Pancreas (tissue), 10 donors: ENCODE results near the gene NSMCE3. TPM values are rescaled to one million over a fixed set of nuclear protein-coding genes. Genes with fewer than 3 reads are reported as not detected.

Experiments
- ATAC-seq, 4 donors: fragments of 200-7000 bp; cut with Tn5 transposase; one replicate each; pipeline versions ENCODE4 v1.8.0 to v1.9.1; 2020; ENCODE audit warnings: mild to moderate bottlenecking in 4 of 4, moderate library complexity in 4 of 4
- DNase-seq, 6 donors: peaks; one replicate each; pipeline ENCODE4 v3.0.0-alpha.2; 2020
- FAIRE-seq: peaks from 2 replicates; lab custom pipeline; 2012; peaks lifted over from hg19 to GRCh38; lab: Jason Lieb, UNC
- H3K27ac ChIP-seq, 4 donors: fragments of 200-600 bp; sonication (generic); 1 replicate in 3 of 4; 2 replicates in 1 of 4; pipeline versions ENCODE4 v1.5.0 to v1.8.0; 2020
- H3K27me3 ChIP-seq, 4 donors: fragments of 200-600 bp; one replicate each; pipeline ENCODE4 v1.8.0; 2021
- H3K36me3 ChIP-seq, 3 donors: fragments of 200-600 bp; sonication (generic) in 1 of 3; one replicate each; pipeline versions ENCODE4 v1.5.0 to v1.8.0; 2020 to 2021
- H3K4me1 ChIP-seq, 3 donors: fragments of 200-600 bp; one replicate each; pipeline ENCODE4 v1.8.0; 2021
- H3K4me3 ChIP-seq, 4 donors: fragments of 200-600 bp; sonication (generic) in 2 of 4; one replicate each; pipeline versions ENCODE4 v1.5.0 to v1.8.0; 2020 to 2021
- H3K9me3 ChIP-seq, 4 donors: fragments of 200-600 bp; one replicate each; pipeline ENCODE4 v1.8.0; 2021
- CTCF ChIP-seq, 4 donors: fragments of 200-600 bp; sonication (generic) in 3 of 4; IDR thresholded peaks; one replicate each; pipeline versions ENCODE4 v1.5.0 to v1.8.0; 2021; ENCODE audit warnings: antibody characterized with exemption in 4 of 4
- WGBS, 2 donors: extraction: QIAGEN DNeasy Blood & Tissue Kit; methylation state at CpG; one replicate each; pipeline ENCODE4 v1.1.7; 2013; 5-methylcytosine and 5-hydroxymethylcytosine counted together
- intact Hi-C, 3 donors: fragments of 100-400 bp; cut with DNase I; formaldehyde crosslinking; loops; one replicate each; pipeline versions ENCODE4 v1.11.1 to v1.14.2; 2022
- polyA plus RNA-seq, 2 donors: library from polyadenylated mRNA; stranded (reverse); fragments of 200-250 nt; gene quantifications; one replicate each; pipeline ENCODE4 v1.2.3, GENCODE V29; 2013
- total RNA-seq, 6 donors: library from RNA; stranded (reverse); fragmentation: NEBNext Ultra II Directional in 4 of 6; extraction: Animal tissue kit (Norgen Biotek cat#: 25700) in 4 of 6; gene quantifications; one replicate each; pipeline versions ENCODE4 v1.2.1 to v1.2.4, GENCODE V29; 2021 to 2023
- donor health status: healthy with polysubstance abuse.
- donor health status: DM: no; HTN: no; CAD: no; lungs with moderate emphysema.
- donor health status: DM: no; HTN: no; CAD: no.
- donor health status: control.
- donor health status: control.
- donor health status: Bipolar disorder and iron deficiency.
- donor health status: DM: yes; HTN: yes; CAD: no.
- donor health status: DM: no; HTN: no; CAD: no.
- donor health status: DM: no; HTN: no; CAD: no.
- donor health status: DM: yes; HTN: yes; CAD: no.

Gene NSMCE3
- total and polyA plus RNA-seq, 8 donors, result 1.5 to 5.2 (median 2.2) TPM

GRCh38 chr15:29252234-29252633 lies 17.4 kb downstream of the NSMCE3 start:
- Histone ChIP-seq H3K4me3 (no peak overlapping the region), H3K27ac (no peak overlapping the region), H3K9me3 (no peaks in the 10 kb centered on the region), H3K4me1 (no peaks in the 10 kb centered on the region), H3K27me3 (no peaks in the 10 kb centered on the region), H3K36me3 (no peaks in the 10 kb centered on the region)
- no peak for FAIRE-seq
- intact Hi-C loops, result no loop called here
- ATAC-seq, result no peak
- TF ChIP-seq CTCF (IDR thresholded peaks at IDR 0.05), result no peak
- DNase-seq, result no peak

- no peak overlapping the region for H3K4me3 ChIP-seq
- no peaks in the 10 kb centered on the region for H3K9me3 ChIP-seq
- no peak overlapping the region for H3K27ac ChIP-seq
- no peaks in the 10 kb centered on the region for H3K27me3 ChIP-seq
- WGBS, 2 donors, result 86 to 91% methylated on average over 7 of the region's 7 CpGs
- H3K36me3 ChIP-seq, result no peaks in the 10 kb centered on the region
- H3K4me1 ChIP-seq, result no peaks in the 10 kb centered on the region
- intact Hi-C loops, result loop anchor here in 1 of 3 donors (5.0 kb wide), 1 partner anchor 313 kb away; no protein-coding TSS in a partner anchor
- TF ChIP-seq CTCF (IDR thresholded peaks at IDR 0.05), result no peak
- FAIRE-seq, result no peak
- DNase-seq, result no peak
- ATAC-seq, result no peak
Observed at GRCh38 chr15:29244544-29244943, 25.1 kb downstream of the NSMCE3 start.

- 91 to 95% methylated on average over 4 of the region's 4 CpGs for WGBS, 2 donors
- no peak for FAIRE-seq
- ATAC-seq, result no peak
- TF ChIP-seq CTCF (IDR thresholded peaks at IDR 0.05), result no peak
- Histone ChIP-seq H3K27ac (no peak overlapping the region), H3K4me1 (no peaks in the 10 kb centered on the region), H3K36me3 (no peaks in the 10 kb centered on the region), H3K27me3 (no peaks in the 10 kb centered on the region), H3K9me3 (no peaks in the 10 kb centered on the region), H3K4me3 (no peak overlapping the region)
- DNase-seq, result no peak
- intact Hi-C loops, result loop anchor here in 1 of 3 donors (5.0 kb wide), 1 partner anchor 313 kb away; no protein-coding TSS in a partner anchor
Observed at GRCh38 chr15:29244123-29244522, 25.5 kb downstream of the NSMCE3 start.

GRCh38 chr15:29242456-29243242 lies 27.0 kb downstream of the NSMCE3 start:
- Histone ChIP-seq H3K4me3 (no peak overlapping the region), H3K36me3 (no peaks in the 10 kb centered on the region), H3K27me3 (no peaks in the 10 kb centered on the region), H3K4me1 (no peaks in the 10 kb centered on the region), H3K27ac (no peak overlapping the region), H3K9me3 (no peaks in the 10 kb centered on the region)
- no peak for FAIRE-seq
- TF ChIP-seq CTCF (IDR thresholded peaks at IDR 0.05), result no peak
- ATAC-seq, result no peak
- intact Hi-C loops, result loop anchor here in 1 of 3 donors (5.0 kb wide), 1 partner anchor 315 kb away; no protein-coding TSS in a partner anchor
- WGBS, 2 donors, result 83 to 84% methylated on average over 16 of the region's 16 CpGs
- DNase-seq, result no peak

GRCh38 chr15:29241207-29241606 lies 28.4 kb downstream of the NSMCE3 start:
- intact Hi-C loops, result loop anchor here in 1 of 3 donors (5.0 kb wide), 1 partner anchor 316 kb away; no protein-coding TSS in a partner anchor
- Histone ChIP-seq H3K4me3 (no peak overlapping the region), H3K27ac (no peak overlapping the region), H3K4me1 (no peaks in the 10 kb centered on the region), H3K36me3 (no peaks in the 10 kb centered on the region), H3K9me3 (no peaks in the 10 kb centered on the region), H3K27me3 (no peaks in the 10 kb centered on the region)
- no peak for TF ChIP-seq CTCF (IDR thresholded peaks at IDR 0.05)
- 91 to 100% methylated on average over 1 of the region's 1 CpG for WGBS, 2 donors
- FAIRE-seq, result no peak
- ATAC-seq, result no peak
- no peak for DNase-seq
